ENCODE measurements around the gene ACAP1.
"Not testable (repeated sequence)": the region's sequence is repeated elsewhere in the genome, so short reads cannot be mapped to it uniquely, and the experiment has no call there.

ACAP1 gene

GRCh38 chr17:7329374-7329996 is 6.8 kb upstream of the ACAP1 start:
- peak; percentile 99 for DNase-seq

- peak; percentile 91 for DNase-seq
Measured at GRCh38 chr17:7329997-7330637, 6.2 kb upstream of the ACAP1 start.

GRCh38 chr17:7330638-7331015 is 5.7 kb upstream of the ACAP1 start:
- no peak for DNase-seq

GRCh38 chr17:7332111-7332510 is 4.2 kb upstream of the ACAP1 start:
- no peak for DNase-seq

- DNase-seq, result not testable (repeated sequence)
Measured at GRCh38 chr17:7332600-7333069, 3.7 kb upstream of the ACAP1 start.

- DNase-seq, result no peak
Measured at GRCh38 chr17:7334938-7335538, 1.3 kb upstream of the ACAP1 start.

- not testable (repeated sequence) for DNase-seq
Measured at GRCh38 chr17:7335765-7336164, 564 bp upstream of the ACAP1 start.

- DNase-seq, result not testable (repeated sequence)
Measured at GRCh38 chr17:7337600-7337999, 1.3 kb downstream of the ACAP1 start.

GRCh38 chr17:7340179-7340578 is 3.9 kb downstream of the ACAP1 start:
- DNase-seq, result no peak

- no peak for DNase-seq
Measured at GRCh38 chr17:7341842-7342241, 5.5 kb downstream of the ACAP1 start.

GRCh38 chr17:7343250-7343649 is 6.9 kb downstream of the ACAP1 start:
- DNase-seq, result no peak

- DNase-seq, result no peak
Measured at GRCh38 chr17:7346761-7347614, 10.7 kb downstream of the ACAP1 start.

- no peak for DNase-seq
Measured at GRCh38 chr17:7347630-7348477, 11.5 kb downstream of the ACAP1 start.

- DNase-seq, result no peak
Measured at GRCh38 chr17:7348478-7349242, 12.3 kb downstream of the ACAP1 start.

- DNase-seq, result peak; percentile 92
Measured at GRCh38 chr17:7351665-7352502, 15.6 kb downstream of the ACAP1 start, which contains the start of gene KCTD11. Gene KCTD11 (plus strand): TSS chr17:7352162.

GRCh38 chr17:7352503-7352889 is 16.2 kb downstream of the ACAP1 start:
- DNase-seq, result no peak

GRCh38 chr17:7352910-7353635 is 16.7 kb downstream of the ACAP1 start:
- DNase-seq, result no peak

GRCh38 chr17:7354262-7354843 is 18.0 kb downstream of the ACAP1 start:
- DNase-seq, result no peak

- DNase-seq, result peak; percentile 70
Measured at GRCh38 chr17:7355053-7355452, 18.7 kb downstream of the ACAP1 start, which contains the start of gene TMEM95. Gene TMEM95 (plus strand): TSS chr17:7355156. CDS start chr17:7355205, 49 bp downstream.
